CD4-positive, alpha-beta T cell treated with Interleukin-6 for 4 hours (primary cell): Measurements from ENCODE around the gene SYCP2.
A peak's percentile ranks its signal among the peaks of the same experiment; 100 is the strongest.

Experiments used
- DNase-seq: peaks from one replicate; pipeline ENCODE4 v3.0.0-alpha.2; 2020; ENCODE audit warnings: mixed read lengths

Gene SYCP2

DNA sequence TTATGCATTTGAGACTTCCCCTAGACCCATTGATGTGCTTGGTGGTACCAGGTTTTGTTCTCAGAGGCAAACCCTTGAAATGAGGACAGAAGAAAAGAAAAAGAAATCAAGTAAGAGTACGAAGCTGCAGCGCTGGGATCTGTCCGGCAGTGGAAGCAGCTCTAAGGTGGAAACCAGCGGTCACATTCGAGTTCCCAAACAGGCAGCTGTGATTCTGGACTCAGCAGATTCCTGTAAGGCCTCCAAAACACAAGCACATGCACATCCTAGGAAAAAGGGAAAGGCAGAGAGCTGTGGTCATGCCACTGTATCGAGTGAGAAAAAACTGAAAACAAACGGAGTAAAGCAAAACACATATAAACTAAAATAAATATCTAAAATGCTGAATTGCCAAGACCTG lies 11.3 kb upstream of the SYCP2 start:
- no peak for DNase-seq

DNA sequence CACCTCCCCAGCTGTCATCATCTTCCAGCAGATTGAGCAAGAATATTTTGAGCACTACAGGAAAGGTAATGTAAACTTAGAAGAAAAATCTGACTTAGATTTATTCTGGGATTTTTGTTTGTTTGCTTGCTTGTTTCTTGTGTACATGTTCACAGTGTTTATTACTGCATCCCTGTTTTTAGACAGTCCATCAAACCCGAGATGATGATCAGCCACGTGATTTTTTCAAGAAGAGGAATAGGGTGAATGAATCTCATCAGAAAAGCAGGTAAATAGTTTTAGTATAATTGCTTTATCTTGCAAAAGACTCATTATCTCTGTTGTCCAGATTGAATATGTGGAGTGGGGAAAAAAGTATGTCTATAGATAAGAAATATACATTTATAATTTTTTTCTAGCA lies 8.8 kb upstream of the SYCP2 start:
- no peak for DNase-seq

DNA sequence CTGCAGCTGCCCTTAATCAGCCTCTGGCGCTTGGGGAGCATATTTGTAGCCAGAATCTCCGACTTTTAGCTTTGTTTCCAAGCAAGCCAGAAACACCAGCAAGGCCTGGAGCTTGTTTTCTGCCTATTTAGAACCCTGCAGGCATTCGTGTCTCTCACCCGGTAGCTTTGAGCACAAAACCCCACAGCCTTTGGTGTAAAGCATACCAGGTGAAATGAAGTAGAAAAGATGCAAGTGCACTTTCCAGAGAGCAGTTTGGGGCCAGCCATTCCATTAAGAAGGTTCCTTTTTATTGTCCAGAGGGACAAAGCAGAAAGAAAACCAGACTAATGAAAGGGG lies 7.5 kb upstream of the SYCP2 start:
- no peak for DNase-seq

DNA sequence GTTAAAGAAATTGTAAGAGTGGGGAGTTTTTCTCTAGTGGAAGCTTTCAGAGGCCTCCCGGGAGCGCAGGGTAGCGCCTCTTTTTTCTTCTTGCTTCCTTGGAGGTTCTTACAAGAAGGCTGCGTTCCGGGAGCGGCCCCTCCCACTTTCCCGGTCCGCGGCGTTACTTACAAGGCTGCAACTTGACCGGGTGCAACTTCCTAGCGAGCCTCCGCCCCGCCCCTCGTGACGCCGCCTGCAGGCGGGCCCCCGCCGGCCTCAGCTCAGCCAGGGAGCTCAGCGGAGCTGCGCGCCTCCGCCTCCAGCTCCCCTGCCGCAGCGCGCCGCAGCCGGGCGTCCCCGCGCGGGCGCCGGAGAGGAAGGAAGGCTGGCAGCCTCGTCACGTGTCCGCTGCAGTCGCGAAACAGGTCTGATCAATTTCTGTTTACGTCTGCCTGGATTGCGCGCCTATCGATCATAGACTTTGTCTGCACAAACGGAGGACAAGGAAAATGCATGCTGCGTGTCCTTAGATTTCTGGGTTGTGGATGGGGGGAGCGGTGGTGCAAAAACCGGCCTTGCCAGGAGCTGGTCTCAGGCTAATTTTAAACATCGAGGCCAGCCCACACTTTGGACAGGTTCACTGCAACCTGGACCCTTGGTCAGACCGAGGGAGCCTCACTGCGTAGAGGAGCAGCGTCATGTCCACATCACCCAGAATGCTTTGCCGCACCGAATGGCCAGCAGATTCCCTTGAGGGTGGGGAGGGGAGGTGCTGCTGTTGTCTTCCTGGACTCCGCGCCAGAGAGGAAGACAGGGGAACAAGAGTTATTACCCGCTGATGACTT lies 6.9 kb upstream of the SYCP2 start, which contains the start of the genes FAM217B and PPP1R3D:
FAM217B (plus strand) TSS at position 261 of the 827 bp plus-strand sequence. CDS start 3,555 bp downstream, outside the sequence.
PPP1R3D (minus strand) TSS at position 177 of the 827 bp plus-strand sequence. CDS start 374 bp downstream, outside the sequence.
- peak; percentile 94 for DNase-seq

DNA sequence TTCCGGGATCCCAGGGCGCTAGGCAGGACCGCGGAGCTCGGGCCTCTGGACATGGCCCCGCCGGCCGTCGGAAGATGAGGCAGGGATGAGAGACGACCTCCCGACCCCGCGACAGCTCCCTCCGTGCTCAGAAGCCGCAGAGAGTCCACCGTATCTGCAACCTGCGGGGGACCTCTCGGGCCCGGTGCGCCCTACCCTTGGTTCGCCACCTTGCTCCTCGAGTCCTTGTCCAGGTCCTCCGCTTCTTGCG lies 6.4 kb upstream of the SYCP2 start:
- no peak for DNase-seq

DNA sequence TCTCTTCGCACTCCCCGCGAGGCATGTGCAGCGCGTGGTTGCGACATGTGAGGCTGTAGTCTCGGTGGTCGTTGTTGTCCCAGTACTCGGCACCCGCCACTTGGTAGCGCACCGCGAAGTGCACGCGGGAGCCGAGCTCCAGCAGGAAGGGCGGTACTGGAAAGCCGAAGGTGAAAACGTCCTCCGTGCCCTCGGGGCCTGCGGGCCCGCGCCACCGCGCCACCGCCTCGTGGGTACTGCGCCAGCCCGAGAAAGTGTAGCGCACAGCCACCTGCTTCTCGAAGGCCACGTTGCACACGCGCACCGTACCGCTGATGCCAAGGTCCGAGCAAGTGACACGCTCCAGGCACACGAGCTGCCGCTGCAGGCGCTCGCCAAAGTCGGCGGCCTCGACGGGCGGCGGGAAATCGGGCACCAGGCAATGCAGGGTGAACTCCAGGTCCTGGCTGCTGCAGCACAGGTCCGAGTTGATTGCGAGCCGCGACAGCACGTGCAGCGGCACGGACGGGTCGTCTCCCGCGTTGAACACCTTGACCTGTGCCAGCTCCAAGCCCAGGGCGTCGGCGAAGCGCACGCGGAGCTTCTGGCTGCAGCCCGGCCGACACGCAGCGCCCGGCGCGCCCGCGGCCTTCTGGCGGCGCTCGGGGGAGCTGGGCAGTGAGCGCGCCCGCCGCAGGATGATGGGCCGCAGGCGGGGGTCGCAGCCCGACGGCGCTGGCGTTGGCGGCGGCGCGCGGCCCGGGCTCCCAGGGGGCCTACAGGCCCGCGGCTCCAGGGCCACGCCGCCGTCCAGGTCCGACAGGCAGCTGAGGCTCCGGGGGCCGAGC lies 5.8 kb upstream of the SYCP2 start:
- no peak for DNase-seq

DNA sequence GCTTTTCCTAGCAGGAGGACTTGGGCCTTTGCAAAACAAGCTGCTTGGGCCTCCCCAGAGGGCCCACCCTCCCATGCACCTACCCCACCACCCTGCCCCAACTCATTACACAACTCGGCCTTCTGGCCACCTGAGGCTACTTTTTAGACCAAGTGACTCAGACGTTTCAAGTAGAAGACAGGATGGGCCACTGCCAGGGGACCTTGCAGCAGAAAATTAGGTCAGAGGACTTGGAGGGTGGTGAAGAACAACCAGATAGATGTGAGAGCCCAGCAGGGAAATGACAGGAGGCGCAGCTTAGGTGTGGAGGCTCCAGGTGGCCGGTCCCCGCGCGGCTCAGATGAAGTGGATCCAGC lies 5.2 kb upstream of the SYCP2 start:
- no peak for DNase-seq

DNA sequence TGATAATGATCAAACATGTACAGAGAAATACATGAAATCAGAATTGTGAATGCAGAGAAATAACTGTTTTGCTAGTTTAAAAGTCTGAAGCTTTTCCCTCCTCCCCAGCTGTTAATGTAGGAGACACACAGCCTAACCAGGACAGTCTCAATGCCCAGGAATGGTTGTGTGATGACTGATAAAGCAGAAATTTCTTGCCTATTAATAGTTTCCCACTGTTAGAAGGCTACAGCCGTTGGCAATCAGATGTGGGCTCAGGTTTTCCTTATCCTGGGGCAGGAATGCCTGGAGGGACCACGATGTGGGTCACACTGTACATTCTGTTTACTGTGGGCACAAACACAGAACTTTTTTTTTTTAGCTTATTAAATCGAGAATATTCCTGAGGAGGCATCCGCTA lies 4.8 kb upstream of the SYCP2 start:
- no peak for DNase-seq

DNA sequence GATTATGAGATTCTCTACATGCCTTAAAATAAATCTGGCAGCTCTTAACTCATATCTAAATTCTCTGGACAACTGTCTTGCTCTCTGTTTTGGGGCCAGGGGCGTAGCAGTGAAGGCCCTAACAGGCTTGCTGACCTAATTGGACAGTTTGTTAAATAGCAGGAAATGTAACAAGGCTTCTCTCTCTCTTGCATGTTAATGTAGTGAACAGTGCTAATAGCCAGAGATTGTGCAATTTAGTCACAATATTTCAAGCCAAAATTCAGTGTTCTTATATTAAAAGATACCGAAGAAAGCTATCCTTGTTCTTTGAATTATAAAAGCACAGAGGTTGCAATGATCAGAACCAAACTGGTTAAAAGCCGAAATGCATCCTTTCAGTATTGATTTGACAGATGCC lies 3.7 kb upstream of the SYCP2 start:
- DNase-seq, result no peak

DNA sequence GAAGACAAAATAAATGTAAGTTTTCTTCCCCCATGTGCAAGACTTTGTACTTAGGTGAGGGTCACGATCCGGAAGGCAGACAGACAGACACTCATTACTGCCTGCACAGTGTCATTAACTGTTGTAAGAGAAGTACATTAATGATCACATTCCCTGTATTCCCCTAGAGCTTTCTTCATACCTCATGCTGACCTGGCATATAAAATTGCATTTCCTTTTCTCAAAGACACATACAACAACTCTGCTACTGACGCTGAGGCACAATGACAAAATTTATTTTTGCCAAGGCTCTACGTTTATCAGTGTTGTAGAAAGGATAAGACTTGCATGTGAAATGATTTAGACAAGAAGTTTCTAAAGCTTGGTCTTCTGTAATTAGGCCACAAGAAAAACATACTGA lies 3.0 kb upstream of the SYCP2 start:
- DNase-seq, result no peak

DNA sequence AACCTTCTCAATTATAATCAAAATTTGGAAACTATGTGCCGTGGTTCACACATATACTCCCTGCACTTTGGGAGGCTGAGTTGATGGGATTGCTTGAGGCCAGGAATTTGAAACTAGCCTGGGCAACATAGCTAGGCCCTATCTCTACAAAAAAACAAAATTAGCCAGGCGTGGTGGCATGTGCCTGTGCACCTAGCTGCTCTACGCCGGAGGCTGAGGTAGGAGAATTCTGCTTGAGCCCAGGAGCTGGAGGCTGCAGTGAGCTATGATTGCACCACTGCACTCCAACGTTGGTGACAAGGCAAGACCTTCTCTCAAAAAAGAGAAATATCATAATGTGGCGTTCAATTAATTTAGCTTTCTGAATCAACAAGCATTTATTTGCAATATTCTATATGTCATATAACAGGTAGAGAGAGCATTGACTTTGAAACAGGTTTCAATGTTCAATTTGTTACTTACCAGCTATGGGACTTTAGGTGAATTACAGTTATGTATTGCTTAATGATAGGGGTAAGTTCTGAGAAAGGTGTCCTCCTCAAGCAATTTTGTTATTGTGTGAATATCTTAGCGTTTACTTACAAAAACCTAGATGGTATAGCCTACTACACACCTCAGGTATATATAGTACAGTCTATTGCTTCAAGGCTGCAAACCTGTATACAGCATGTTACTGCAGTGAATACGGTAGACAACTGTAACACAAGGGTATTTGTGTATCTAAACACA lies 2.2 kb upstream of the SYCP2 start:
- DNase-seq, result no peak

DNA sequence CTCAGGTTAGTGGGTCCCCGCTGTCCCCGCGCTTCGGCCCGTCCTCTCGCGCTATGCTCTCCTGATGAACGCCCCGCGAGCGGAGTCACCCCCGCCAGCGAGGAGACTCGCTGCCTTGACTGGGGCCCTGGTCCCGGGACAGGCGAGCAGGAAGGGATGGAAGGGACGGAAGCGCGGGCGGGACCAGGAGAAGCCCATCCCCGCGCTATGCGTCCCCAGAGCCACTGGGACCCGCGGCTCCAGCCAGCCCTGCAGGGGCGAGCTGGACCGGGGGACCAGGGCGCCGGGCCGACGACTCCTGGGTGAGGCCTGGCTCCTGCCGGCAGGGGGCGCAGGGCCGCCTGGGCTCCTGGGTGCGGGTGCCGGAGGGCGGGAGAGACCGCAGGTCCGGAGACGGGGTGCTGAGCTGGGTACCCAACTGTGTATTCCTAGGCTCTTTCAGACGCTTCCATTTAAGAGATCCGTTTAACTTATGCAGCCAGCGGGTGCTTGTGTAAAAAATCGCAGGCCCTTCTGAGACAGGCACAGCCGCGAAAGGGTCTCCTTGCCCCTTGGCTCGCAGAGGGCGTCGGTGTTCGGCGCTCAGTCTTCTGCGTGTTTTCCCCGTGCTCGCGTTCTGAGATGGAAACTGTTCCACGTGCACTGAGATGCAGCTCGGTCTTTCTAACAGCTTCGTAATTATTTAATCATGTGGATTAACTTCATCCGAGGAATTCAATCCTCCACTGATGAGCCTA lies 580 bp upstream of the SYCP2 start:
- peak; percentile 83 for DNase-seq

DNA sequence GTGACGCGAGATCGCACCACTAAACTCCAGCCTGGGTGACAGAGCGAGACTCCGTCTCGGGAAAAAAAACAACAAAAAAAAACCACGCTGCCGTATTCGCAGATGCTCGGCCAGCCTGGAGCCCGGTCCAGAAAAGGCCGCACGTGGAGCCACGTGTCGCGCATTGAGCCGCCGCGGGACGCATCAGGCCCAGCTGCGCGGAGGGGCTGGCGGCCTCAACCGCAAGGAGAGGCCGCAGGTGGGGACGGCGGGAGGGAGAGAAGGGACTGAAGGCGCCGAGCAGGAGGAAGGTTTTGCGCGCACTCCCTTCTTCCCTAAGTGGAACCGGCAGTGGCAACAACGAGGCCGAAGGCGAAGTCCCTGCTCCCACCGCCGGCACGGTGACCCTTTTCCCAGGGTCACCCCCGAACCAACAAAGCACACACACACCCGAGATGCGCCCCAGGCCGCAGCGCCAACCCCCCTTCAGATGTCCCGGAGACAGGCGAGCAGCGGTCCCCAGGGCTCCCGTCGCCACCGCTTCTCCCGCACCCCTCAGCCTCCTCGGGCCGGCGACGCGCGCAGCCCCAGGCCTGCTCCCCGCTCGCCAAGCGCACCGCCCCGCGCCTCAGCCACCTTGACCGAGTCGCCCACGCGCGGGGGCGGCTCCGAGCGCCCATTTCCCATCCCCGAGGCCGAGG lies 681 bp downstream of the SYCP2 start:
- DNase-seq, result no peak

DNA sequence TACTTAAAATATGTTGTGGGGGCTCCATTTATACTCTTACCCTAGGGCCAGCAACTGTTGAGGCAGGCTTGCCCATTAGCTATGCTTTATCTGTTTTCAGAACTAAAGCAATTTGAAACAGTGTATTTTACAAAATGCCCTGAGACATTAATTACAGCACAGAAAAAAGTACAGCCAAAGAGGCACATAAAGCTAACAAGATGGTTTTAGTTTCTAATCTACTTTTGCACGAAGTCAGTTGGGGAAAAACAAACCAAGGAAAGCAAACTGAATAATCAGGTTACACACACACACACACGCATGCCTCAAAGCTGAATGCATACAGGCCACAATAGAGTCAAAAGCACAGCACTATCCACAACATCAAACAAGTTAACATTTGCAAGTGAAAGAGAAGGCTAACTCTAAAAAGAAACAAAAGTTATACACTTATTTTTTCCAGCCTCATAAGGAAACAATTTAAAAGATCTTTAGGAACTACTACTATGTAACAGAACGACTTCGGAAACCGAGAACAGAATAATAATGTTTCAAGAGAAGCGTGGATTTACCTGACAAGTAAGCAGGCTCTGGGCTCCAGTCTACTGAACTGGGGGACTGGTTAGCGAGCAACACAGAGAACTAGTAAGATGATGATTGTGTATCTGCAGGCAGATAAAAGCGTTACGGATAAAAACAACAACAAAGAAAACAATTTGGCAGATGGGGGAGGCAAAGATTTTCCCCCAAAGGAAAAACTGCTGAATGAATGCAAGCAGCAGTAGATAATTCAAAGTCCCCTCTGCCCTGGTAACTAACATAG lies 1.7 kb downstream of the SYCP2 start:
- DNase-seq, result no peak

DNA sequence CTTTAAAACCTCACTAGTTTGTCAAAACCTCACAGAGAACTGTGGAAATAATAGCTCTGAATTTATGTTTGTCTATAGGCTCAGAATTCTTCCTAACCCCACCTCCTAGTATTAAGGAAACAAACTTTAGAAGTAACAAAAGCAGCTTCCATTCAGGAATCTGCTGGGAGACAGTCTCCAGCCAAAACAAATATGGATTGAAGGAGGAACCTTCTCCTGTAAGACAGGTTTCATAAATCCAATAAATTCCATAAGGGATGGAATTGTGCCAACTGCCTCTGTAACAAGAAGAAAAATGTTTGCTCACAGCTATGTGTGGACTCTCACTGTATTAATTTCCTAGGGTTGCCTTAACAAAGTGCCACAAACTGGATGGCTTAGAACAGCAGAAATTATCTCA lies 7.5 kb downstream of the SYCP2 start:
- DNase-seq, result no peak

DNA sequence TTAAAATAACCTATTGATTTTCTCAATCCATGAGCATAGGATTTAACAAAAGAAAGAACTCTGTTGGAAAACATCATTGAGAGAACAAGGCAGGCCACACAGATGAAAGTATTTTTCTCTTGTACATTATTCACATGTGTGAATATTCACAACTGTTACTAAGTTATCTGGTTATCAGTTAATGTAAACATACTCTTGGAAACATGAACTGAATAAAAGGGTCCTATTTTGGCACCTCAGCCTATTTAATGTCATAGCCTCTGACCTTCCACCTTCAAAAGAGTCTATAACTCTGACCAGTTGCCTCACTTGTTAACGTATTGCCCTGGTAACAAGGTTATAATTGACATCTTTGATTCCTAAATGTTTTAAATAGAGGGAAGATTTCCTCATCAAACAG lies 8.1 kb downstream of the SYCP2 start:
- no peak for DNase-seq

DNA sequence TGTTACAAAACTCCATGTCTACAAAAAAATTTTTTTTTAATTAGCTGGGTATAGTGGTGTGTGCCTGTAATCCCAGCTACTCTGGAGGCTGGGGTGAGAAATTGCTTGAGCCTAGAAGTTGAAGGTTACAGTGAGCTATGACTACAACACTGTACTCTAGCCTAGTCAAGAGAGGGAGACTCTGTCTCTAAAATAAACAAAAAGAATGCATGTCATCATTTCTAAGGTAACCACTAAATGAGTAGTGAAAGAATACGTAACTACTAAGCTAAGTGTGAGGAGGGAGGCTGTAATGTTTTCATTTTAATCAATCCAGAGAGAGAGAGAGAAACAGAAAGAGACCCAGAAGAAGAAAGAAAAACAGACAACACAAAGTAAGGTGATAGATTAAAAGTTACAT lies 9.9 kb downstream of the SYCP2 start:
- no peak for DNase-seq

DNA sequence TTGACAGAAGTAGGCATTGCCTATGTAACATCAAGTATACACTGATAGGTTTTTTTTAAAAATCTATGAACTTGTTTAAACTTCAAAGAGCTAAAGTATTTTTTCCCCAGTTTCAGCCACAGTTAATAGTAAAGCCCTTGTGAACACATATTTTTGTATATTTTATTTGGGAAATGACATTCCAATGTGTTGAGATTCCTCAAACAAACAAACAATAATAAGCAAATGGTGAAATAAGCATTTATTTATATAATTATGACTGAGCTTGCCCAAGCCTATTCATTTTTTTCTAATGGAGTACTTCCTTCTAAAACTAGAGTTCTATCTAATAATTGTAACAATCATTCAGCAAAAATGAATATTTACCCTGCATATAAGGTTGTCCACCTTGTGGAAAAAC lies 12.5 kb downstream of the SYCP2 start:
- no peak for DNase-seq

DNA sequence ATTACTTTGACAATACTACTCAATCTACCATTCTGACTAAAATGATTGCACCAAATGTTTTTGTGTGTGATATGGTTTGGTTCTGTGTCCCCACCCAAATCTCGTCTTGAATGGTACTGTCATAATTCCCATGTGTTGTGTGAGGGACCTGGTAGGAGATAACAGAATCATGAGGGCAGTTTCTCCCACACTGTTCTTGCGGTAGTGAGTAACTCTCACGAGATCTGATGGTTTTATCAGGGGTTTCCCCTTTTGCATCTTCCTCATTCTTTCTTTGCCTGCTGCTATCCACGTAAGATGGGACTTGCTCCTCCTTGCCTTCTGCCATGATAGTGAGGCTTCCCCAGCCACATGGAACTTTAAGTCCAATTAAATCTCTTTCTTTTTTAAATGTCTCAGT lies 20.8 kb downstream of the SYCP2 start:
- no peak for DNase-seq

DNA sequence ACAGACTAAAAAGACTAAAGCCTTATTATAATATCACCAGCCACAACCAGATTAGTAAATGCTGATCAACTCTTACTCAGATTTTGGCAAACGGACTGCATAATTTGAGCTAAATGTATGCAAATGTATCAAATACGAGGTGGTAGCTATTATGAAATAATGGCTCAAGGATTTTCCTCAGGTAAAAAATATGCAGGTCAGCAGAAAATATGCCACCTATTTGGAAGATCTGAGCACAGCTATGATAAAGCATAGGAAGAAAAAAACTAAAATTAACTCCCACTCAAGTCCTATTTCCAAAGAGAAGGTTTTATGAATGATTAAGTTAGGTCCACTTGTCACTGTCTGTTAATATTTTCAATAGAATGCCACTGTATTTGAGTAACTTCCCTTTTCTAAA lies 22.4 kb downstream of the SYCP2 start:
- no peak for DNase-seq

DNA sequence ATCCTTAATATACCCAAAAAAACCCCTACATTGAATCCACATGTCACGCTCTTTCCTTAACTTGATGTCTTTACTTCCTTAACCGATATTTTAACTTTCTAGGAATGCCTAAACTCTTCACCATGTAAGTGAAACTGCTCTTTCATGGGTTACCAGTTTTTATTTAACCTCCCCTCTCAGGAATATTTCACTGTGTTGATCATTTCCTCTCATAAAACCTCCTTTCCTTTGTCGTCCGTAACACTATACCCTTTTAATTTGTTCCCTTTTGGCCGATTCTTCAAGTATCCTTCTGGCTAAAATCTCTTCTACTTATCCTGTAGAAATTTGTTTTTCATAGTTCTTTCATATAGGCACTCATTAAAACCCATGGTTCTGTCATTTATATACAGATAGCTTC lies 24.6 kb downstream of the SYCP2 start:
- no peak for DNase-seq

DNA sequence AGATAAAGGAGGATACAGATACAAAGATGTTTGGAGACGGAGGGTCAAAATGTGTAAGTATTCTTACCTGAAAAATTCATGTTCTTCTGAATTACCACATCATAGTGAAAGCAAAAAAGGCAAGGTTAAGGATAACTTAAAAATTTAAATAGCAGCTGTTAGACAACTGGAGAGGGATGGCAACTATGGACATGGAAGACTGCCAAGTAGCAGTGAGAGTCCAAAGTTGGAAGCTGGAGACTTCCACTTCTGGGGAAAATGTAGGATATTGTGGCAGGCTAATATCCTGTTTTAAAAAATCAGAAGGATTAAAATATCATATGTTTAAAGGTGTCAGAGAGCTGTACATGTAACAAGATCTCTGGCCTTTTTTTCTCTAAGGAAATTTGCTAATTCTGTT lies 29.8 kb downstream of the SYCP2 start:
- no peak for DNase-seq
